H1 (cell line): Measurements from ENCODE around the gene TMEM45A.

Experiments used
- CTCF ChIP-seq, 3 experiments: IDR thresholded peaks; 1 replicate in 2 of 3; 2 replicates in 1 of 3; pipeline versions ENCODE4 v1.5.1 to v1.6.1; 2011; ENCODE audit warnings: low read length in 3 of 3, mild to moderate bottlenecking in 3 of 3, inconsistent platforms in 2 of 3, low read depth in 1 of 3, moderate library complexity in 1 of 3; ENCODE audit not compliant: insufficient read depth in 1 of 3; ENCODE audit errors: control extremely low read depth in 1 of 3
- EZH2 ChIP-seq: fragments of 200-600 bp; sonication (generic); IDR thresholded peaks from 2 replicates; pipeline ENCODE4 v1.7.1; 2012; ENCODE audit warnings: low read depth, mild to moderate bottlenecking, moderate library complexity, low read length, inconsistent platforms; ENCODE audit not compliant: severe bottlenecking
- JUN ChIP-seq: IDR thresholded peaks from 2 replicates; pipeline ENCODE4 v1.6.1; 2011; ENCODE audit warnings: low read depth, mild to moderate bottlenecking, improper control_type of control experiment, low read length
- KDM1A ChIP-seq: fragments of 200-600, 300-600 bp; sonication (generic); IDR thresholded peaks from 2 replicates; pipeline ENCODE4 v1.7.1; 2016; ENCODE audit warnings: mild to moderate bottlenecking, low read length, borderline replicate concordance
- RAD21 ChIP-seq, 2 experiments: IDR thresholded peaks in 1 of 2; conservative IDR thresholded peaks in 1 of 2; 2 replicates each; pipeline ENCODE4 v1.6.1; 2011; ENCODE audit warnings: low read depth in 2 of 2, low read length in 2 of 2, improper control_type of control experiment in 1 of 2, inconsistent platforms in 1 of 2, mild to moderate bottlenecking in 1 of 2, moderate library complexity in 1 of 2

GRCh38 chr3:100532411-100532810 is 40.0 kb downstream of the TMEM45A start:
- TF ChIP-seq EZH2 (no peak), CTCF (IDR thresholded peaks at IDR 0.05; ENCODE audit: control extremely low read depth in 1 of 3, insufficient read depth in 1 of 3, low read depth in 1 of 3, low read length in 3 of 3) (no peak), RAD21 (IDR thresholded peaks at IDR 0.05 in 1 of 2, conservative IDR thresholded peaks at IDR 0.05 in 1 of 2; ENCODE audit: low read depth in 2 of 2, low read length in 2 of 2) (no peak), KDM1A (no peak), JUN (no peak)
